Measurements from ENCODE around the gene PHOSPHO1.

- TF ChIP-seq, protein P1, sequence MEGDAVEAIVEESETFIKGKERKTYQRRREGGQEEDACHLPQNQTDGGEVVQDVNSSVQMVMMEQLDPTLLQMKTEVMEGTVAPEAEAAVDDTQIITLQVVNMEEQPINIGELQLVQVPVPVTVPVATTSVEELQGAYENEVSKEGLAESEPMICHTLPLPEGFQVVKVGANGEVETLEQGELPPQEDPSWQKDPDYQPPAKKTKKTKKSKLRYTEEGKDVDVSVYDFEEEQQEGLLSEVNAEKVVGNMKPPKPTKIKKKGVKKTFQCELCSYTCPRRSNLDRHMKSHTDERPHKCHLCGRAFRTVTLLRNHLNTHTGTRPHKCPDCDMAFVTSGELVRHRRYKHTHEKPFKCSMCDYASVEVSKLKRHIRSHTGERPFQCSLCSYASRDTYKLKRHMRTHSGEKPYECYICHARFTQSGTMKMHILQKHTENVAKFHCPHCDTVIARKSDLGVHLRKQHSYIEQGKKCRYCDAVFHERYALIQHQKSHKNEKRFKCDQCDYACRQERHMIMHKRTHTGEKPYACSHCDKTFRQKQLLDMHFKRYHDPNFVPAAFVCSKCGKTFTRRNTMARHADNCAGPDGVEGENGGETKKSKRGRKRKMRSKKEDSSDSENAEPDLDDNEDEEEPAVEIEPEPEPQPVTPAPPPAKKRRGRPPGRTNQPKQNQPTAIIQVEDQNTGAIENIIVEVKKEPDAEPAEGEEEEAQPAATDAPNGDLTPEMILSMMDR (tag by site-specific recombination; IDR thresholded peaks at IDR 0.05), result no peak
- TF ChIP-seq YY1 (tag by site-specific recombination; IDR thresholded peaks at IDR 0.05), result no peak
Observed at GRCh38 chr17:49241692-49242397, 11.3 kb upstream of the PHOSPHO1 start.

All from HEK293 (cell line).